Measurements from ENCODE around the gene MNDA. TPM values are rescaled to one million over a fixed set of nuclear protein-coding genes. Genes with fewer than 3 reads are reported as not detected.
"Not testable (repeated sequence)": the region's sequence is repeated elsewhere in the genome, so short reads cannot be mapped to it uniquely, and the experiment has no call there.

The MNDA gene

GRCh38 chr1:158839566-158839965 lies 8.4 kb downstream of the MNDA start:
- H3K9ac ChIP-seq (ENCODE audit: low read depth, low read length) = no peak overlapping the region
- no peaks in the 10 kb centered on the region for H3K27me3 ChIP-seq (ENCODE audit: control insufficient read depth, insufficient read depth, low read length)
- no peak overlapping the region for H3K4me3 ChIP-seq (ENCODE audit: low read length)
- no peaks in the 10 kb centered on the region for H3K9me3 ChIP-seq (replicated peaks; ENCODE audit: low read length)
- no peaks in the 10 kb centered on the region for H3K4me1 ChIP-seq (ENCODE audit: control insufficient read depth, insufficient read depth, low read length)
- no peak overlapping the region for H3K4me2 ChIP-seq (ENCODE audit: low read length)
- H3K36me3 ChIP-seq (ENCODE audit: insufficient read depth, low read length) = no peaks in the 10 kb centered on the region

- Histone ChIP-seq H3K4me3 (ENCODE audit: low read length) (no peak overlapping the region), H3K9ac (ENCODE audit: low read depth, low read length) (no peak overlapping the region), H3K4me1 (ENCODE audit: control insufficient read depth, insufficient read depth, low read length) (no peaks in the 10 kb centered on the region), H3K4me2 (ENCODE audit: low read length) (no peak overlapping the region), H3K27me3 (ENCODE audit: control insufficient read depth, insufficient read depth, low read length) (no peaks in the 10 kb centered on the region), H3K9me3 (replicated peaks; ENCODE audit: low read length) (no peaks in the 10 kb centered on the region), H3K36me3 (ENCODE audit: insufficient read depth, low read length) (no peaks in the 10 kb centered on the region)
Measured at GRCh38 chr1:158840236-158840635, 9.1 kb downstream of the MNDA start.

- no peak overlapping the region for H3K4me3 ChIP-seq (ENCODE audit: low read length)
- H3K4me1 ChIP-seq (ENCODE audit: control insufficient read depth, insufficient read depth, low read length) = no peaks in the 10 kb centered on the region
- no peak overlapping the region for H3K9ac ChIP-seq (ENCODE audit: low read depth, low read length)
- no peaks in the 10 kb centered on the region for H3K9me3 ChIP-seq (replicated peaks; ENCODE audit: low read length)
- H3K27me3 ChIP-seq (ENCODE audit: control insufficient read depth, insufficient read depth, low read length) = no peaks in the 10 kb centered on the region
- H3K36me3 ChIP-seq (ENCODE audit: insufficient read depth, low read length) = no peaks in the 10 kb centered on the region
- no peak overlapping the region for H3K4me2 ChIP-seq (ENCODE audit: low read length)
Measured at GRCh38 chr1:158864595-158864994, 33.4 kb downstream of the MNDA start.

GRCh38 chr1:158870438-158870837 lies 39.3 kb downstream of the MNDA start:
- H3K4me1 ChIP-seq (ENCODE audit: control insufficient read depth, insufficient read depth, low read length); H3K9ac ChIP-seq (ENCODE audit: low read depth, low read length); H3K36me3 ChIP-seq (ENCODE audit: insufficient read depth, low read length); H3K9me3 ChIP-seq (replicated peaks; ENCODE audit: low read length); H3K4me3 ChIP-seq (ENCODE audit: low read length); H3K27me3 ChIP-seq (ENCODE audit: control insufficient read depth, insufficient read depth, low read length); H3K4me2 ChIP-seq (ENCODE audit: low read length): not testable (repeated sequence)

GRCh38 chr1:158873141-158873540 lies 42.0 kb downstream of the MNDA start:
- H3K36me3 ChIP-seq (ENCODE audit: insufficient read depth, low read length) = no peaks in the 10 kb centered on the region
- no peaks in the 10 kb centered on the region for H3K4me1 ChIP-seq (ENCODE audit: control insufficient read depth, insufficient read depth, low read length)
- no peak overlapping the region for H3K9ac ChIP-seq (ENCODE audit: low read depth, low read length)
- no peaks in the 10 kb centered on the region for H3K27me3 ChIP-seq (ENCODE audit: control insufficient read depth, insufficient read depth, low read length)
- no peaks in the 10 kb centered on the region for H3K9me3 ChIP-seq (replicated peaks; ENCODE audit: low read length)
- no peak overlapping the region for H3K4me3 ChIP-seq (ENCODE audit: low read length)
- H3K4me2 ChIP-seq (ENCODE audit: low read length) = no peak overlapping the region

- Histone ChIP-seq H3K9ac (ENCODE audit: low read depth, low read length) (no peak overlapping the region), H3K27me3 (ENCODE audit: control insufficient read depth, insufficient read depth, low read length) (no peaks in the 10 kb centered on the region), H3K4me1 (ENCODE audit: control insufficient read depth, insufficient read depth, low read length) (no peaks in the 10 kb centered on the region), H3K4me3 (ENCODE audit: low read length) (no peak overlapping the region), H3K9me3 (replicated peaks; ENCODE audit: low read length) (no peaks in the 10 kb centered on the region), H3K4me2 (ENCODE audit: low read length) (no peak overlapping the region), H3K36me3 (ENCODE audit: insufficient read depth, low read length) (no peaks in the 10 kb centered on the region)
Measured at GRCh38 chr1:158893654-158894053, 62.5 kb downstream of the MNDA start.

GRCh38 chr1:158898722-158899121 lies 67.6 kb downstream of the MNDA start:
- Histone ChIP-seq H3K9ac (ENCODE audit: low read depth, low read length) (no peak overlapping the region), H3K4me1 (ENCODE audit: control insufficient read depth, insufficient read depth, low read length) (no peaks in the 10 kb centered on the region), H3K4me3 (ENCODE audit: low read length) (no peak overlapping the region), H3K27me3 (ENCODE audit: control insufficient read depth, insufficient read depth, low read length) (no peaks in the 10 kb centered on the region), H3K4me2 (ENCODE audit: low read length) (no peak overlapping the region), H3K36me3 (ENCODE audit: insufficient read depth, low read length) (no peaks in the 10 kb centered on the region), H3K9me3 (replicated peaks; ENCODE audit: low read length) (no peaks in the 10 kb centered on the region)

Small RNA genes lying within 50 kb of the gene (small RNA-seq; reads per million reads assigned to genes)
- gene OR2AQ1P = not detected
